ENCODE measurements around the gene BUB1B.

GRCh38 chr15:40265355-40265754 lies 104.5 kb downstream of the BUB1B start:
- no peak for TF ChIP-seq POLR2AphosphoS5 (IDR thresholded peaks at IDR 0.05)
- no peak for TF ChIP-seq CTCF (IDR thresholded peaks at IDR 0.05; ENCODE audit: poor library complexity, severe bottlenecking)
- no peak for TF ChIP-seq REST (IDR thresholded peaks at IDR 0.05; ENCODE audit: borderline replicate concordance)
- TF ChIP-seq TAF1 (IDR thresholded peaks at IDR 0.05; ENCODE audit: low read depth): no peak
- no peak for TF ChIP-seq EZH2 (IDR thresholded peaks at IDR 0.05; ENCODE audit: borderline replicate concordance, insufficient read depth, low read length, poor library complexity, severe bottlenecking)
- TF ChIP-seq RAD21 (conservative IDR thresholded peaks at IDR 0.05): no peak
